GM23248 (cell line): ENCODE measurements around the gene UBP1.

Experiments
- EZH2 ChIP-seq: fragments of 200-600 bp; sonication (generic); IDR thresholded peaks from 2 replicates; pipeline ENCODE4 v1.6.1; 2018; ENCODE audit warnings: antibody characterized with exemption, mild to moderate bottlenecking; ENCODE audit not compliant: insufficient read depth, poor library complexity, severe bottlenecking
- EZH2phosphoT487 ChIP-seq: fragments of 200-600 bp; sonication (generic); IDR thresholded peaks from 2 replicates; pipeline ENCODE4 v1.6.1; 2018; ENCODE audit warnings: antibody characterized with exemption, moderate library complexity, mild to moderate bottlenecking, low read depth; ENCODE audit not compliant: insufficient read depth

DNA sequence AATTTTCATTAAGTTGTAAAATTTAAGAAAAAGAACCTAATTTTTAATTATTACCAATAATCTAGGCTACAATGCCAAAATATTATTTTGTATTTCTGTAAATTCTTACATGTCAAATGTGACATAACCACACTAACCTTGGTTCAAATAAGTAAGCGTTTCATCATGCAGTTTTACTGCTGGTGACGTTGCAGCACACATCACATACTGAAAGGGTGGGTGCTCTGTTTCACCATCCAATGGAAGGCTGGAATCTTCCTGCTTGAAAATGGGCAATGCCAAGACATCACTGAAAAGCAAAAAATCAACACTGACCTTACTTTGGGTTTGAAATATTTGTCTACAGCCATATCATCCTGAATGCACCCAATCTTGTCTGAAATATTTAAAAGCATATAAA, 14.8 kb downstream of the UBP1 start:
- TF ChIP-seq EZH2 = no peak
- no peak for TF ChIP-seq EZH2phosphoT487
